Body of pancreas (tissue), 4 donors: ENCODE data around the gene SOX8.

Experiments used
- CTCF ChIP-seq, 7 experiments: fragments of 450-650 bp in 4 of 7; fragments of 200-600 bp in 3 of 7; sonication (generic) in 3 of 7; IDR thresholded peaks; one replicate each; pipeline ENCODE4 v1.5.1; 2016 to 2019; ENCODE audit warnings: antibody characterized with exemption in 7 of 7
- POLR2A ChIP-seq, 3 donors: fragments of 450-650 bp; IDR thresholded peaks; one replicate each; pipeline ENCODE4 v1.6.1; 2016; ENCODE audit warnings: antibody characterized with exemption in 3 of 3, mild to moderate bottlenecking in 2 of 3

GRCh38 chr16:952321-952720, 29.2 kb upstream of the SOX8 start:
- TF ChIP-seq CTCF (IDR thresholded peaks at IDR 0.05) (no peak), POLR2A (IDR thresholded peaks at IDR 0.05) (no peak)
